HepG2 (cell line): ENCODE results near the gene STXBP4. TPM values are rescaled to one million over a fixed set of nuclear protein-coding genes. Genes with fewer than 3 reads are reported as not detected.

Experiments
- DNMT3B ChIP-seq: conservative IDR thresholded peaks from 2 replicates; pipeline ENCODE4 v1.6.1; 2016; ENCODE audit warnings: missing biosample characterization, control low read depth
- EZH2 ChIP-seq: conservative IDR thresholded peaks from 2 replicates; pipeline ENCODE4 v1.6.1; 2012; ENCODE audit warnings: mild to moderate bottlenecking, low read depth, low read length, moderate library complexity
- JDP2 ChIP-seq: sonication (generic); formaldehyde crosslinking; IDR thresholded peaks from 2 replicates; pipeline ENCODE4 v1.8.1; 2022; ENCODE audit warnings: missing genetic modification reagents, borderline replicate concordance
- MYC ChIP-seq: sonication (generic); formaldehyde crosslinking; IDR thresholded peaks from 2 replicates; pipeline ENCODE4 v1.9.0; 2021; ENCODE audit warnings: missing genetic modification reagents, borderline replicate concordance
- PCBP1 ChIP-seq: fragments of 200-400 bp; formaldehyde crosslinking; IDR thresholded peaks from 2 replicates; pipeline ENCODE4 v1.6.1; 2017; ENCODE audit warnings: mild to moderate bottlenecking, low read depth, low read length, borderline replicate concordance
- POLR2A ChIP-seq, 2 experiments: IDR thresholded peaks; 2 replicates each; pipeline ENCODE4 v1.6.1; 2011; ENCODE audit warnings: low read depth in 2 of 2, low read length in 2 of 2, mild to moderate bottlenecking in 1 of 2, moderate library complexity in 1 of 2; ENCODE audit not compliant: insufficient read depth in 1 of 2
- PRPF4 ChIP-seq: fragments of 200-400 bp; formaldehyde crosslinking; IDR thresholded peaks from 2 replicates; pipeline ENCODE4 v1.6.1; 2016; ENCODE audit warnings: low read length, low read depth; ENCODE audit not compliant: poor library complexity, severe bottlenecking
- RARG ChIP-seq: sonication (generic); formaldehyde crosslinking; IDR thresholded peaks from 2 replicates; pipeline ENCODE4 v1.4.0; 2020; ENCODE audit warnings: low read depth, mild to moderate bottlenecking, missing genetic modification reagents
- RFX3 ChIP-seq: IDR thresholded peaks from 2 replicates; pipeline ENCODE4 v1.6.1; 2016; ENCODE audit warnings: missing biosample characterization, missing genetic modification reagents
- SALL1 ChIP-seq: sonication (generic); formaldehyde crosslinking; IDR thresholded peaks from 2 replicates; pipeline ENCODE4 v1.8.0; 2022; ENCODE audit warnings: mild to moderate bottlenecking, missing genetic modification reagents
- STAG1 ChIP-seq: sonication (generic); formaldehyde crosslinking; IDR thresholded peaks from 2 replicates; pipeline ENCODE4 v1.4.0; 2020; ENCODE audit warnings: missing genetic modification reagents
- USF2 ChIP-seq, 2 experiments: sonication (generic) in 1 of 2; formaldehyde crosslinking in 1 of 2; IDR thresholded peaks; 2 replicates each; pipeline versions ENCODE4 v1.5.1 to v1.6.1; 2011 to 2020; ENCODE audit warnings: borderline replicate concordance in 1 of 2, low read depth in 1 of 2, low read length in 1 of 2, mild to moderate bottlenecking in 1 of 2, missing genetic modification reagents in 1 of 2, moderate library complexity in 1 of 2
- ZMAT5 ChIP-seq: sonication (generic); formaldehyde crosslinking; IDR thresholded peaks from 2 replicates; pipeline ENCODE4 v1.5.0; 2020; ENCODE audit warnings: mild to moderate bottlenecking, low read depth, missing genetic modification reagents, borderline replicate concordance
- ZNF44 ChIP-seq: sonication (generic); formaldehyde crosslinking; IDR thresholded peaks from 2 replicates; pipeline ENCODE4 v1.5.1; 2020; ENCODE audit warnings: mild to moderate bottlenecking, missing genetic modification reagents
- ZNF484 ChIP-seq: sonication (generic); formaldehyde crosslinking; IDR thresholded peaks from 2 replicates; pipeline ENCODE4 v1.5.1; 2020; ENCODE audit warnings: mild to moderate bottlenecking, low read depth, missing genetic modification reagents, borderline replicate concordance
- ZNF574 ChIP-seq: sonication (generic); formaldehyde crosslinking; IDR thresholded peaks from 2 replicates; pipeline ENCODE4 v1.4.0; 2020; ENCODE audit warnings: missing genetic modification reagents
- ZNF777 ChIP-seq: sonication (generic); formaldehyde crosslinking; IDR thresholded peaks from 2 replicates; pipeline ENCODE4 v1.4.0; 2020; ENCODE audit warnings: missing genetic modification reagents
- polyA plus RNA-seq, 8 experiments: library from polyadenylated mRNA; depleted of rRNA in 3 of 8; stranded (reverse) in 7 of 8; unstranded in 1 of 8; fragments of >200 nt; fragmentation: Illumina TruSeq in 4 of 8; extraction: Trizol in 4 of 8; gene quantifications; 2 replicates each; pipeline versions ENCODE4 v1.2.1 to v1.2.3, GENCODE V29; 2011 to 2016; ENCODE audit warnings: low read depth in 4 of 8, missing spikeins in 1 of 8, mixed read lengths in 1 of 8; ENCODE audit not compliant: insufficient read depth in 1 of 8
- total RNA-seq, 5 experiments: library from RNA; depleted of rRNA; stranded (reverse); fragments of >200 nt; fragmentation: Illumina TruSeq; extraction: Trizol; gene quantifications; 2 replicates each; pipeline ENCODE4 v1.2.3, GENCODE V29; 2016; ENCODE audit warnings: low read depth in 1 of 5
- TF ChIP-seq, protein P1 (sequence below): IDR thresholded peaks from 2 replicates; pipeline ENCODE4 v1.6.1; 2016
- TF ChIP-seq, protein P2 (sequence below): sonication (generic); formaldehyde crosslinking; conservative IDR thresholded peaks from 2 replicates; pipeline ENCODE4 v1.4.0; 2020; ENCODE audit warnings: mild to moderate bottlenecking, missing genetic modification reagents, moderate library complexity

The STXBP4 gene
- total and polyA plus RNA-seq, 2 of the 13 experiments (the other 11 are each of a cell fraction or from before 2014, with no cell fraction given), result 8.5 to 36.1 TPM

DNA sequence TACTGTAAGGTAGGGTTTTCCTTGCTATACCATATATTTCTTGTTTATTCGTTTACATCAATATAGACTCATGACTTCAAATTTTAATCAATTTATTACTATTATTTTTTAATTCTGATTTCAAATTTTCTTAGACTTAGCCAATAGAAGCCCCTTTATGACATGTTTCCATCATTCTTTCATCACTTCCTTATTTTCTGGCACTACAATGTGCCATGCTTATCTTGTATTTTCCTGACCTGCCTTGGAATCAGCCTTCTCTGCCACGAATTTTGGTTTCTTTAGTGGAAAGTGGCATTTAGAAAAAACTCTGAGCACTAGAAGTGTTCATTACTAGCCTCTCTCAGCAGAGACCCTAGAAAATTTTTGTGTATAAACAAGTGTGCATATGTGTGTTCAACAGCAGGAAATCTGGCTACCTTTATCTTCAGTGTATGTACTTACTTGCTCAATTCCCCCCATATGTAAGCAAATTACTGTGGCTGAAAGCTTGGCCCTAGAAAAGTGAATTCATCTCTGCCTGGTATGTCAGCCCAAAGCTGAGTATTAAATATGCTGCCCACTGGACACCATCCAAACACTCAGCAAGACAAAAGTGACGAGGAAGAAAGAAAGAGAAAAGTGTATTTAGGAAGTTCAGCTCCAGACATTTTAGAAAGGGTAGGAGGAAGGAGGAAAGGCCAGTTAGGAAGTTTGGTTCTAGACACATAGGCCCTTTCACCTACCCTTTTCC is 4.0 kb downstream of the STXBP4 start (continued):
- TF ChIP-seq DNMT3B (CRISPR knock-in tag), result no peak
- no peak for TF ChIP-seq POLR2A (IDR thresholded peaks at IDR 0.05; ENCODE audit: insufficient read depth in 1 of 2, low read depth in 2 of 2, low read length in 2 of 2)
- TF ChIP-seq USF2 (IDR thresholded peaks at IDR 0.05; ENCODE audit: low read depth, low read length), result no peak
- no peak for TF ChIP-seq USF2 (CRISPR knock-in tag; IDR thresholded peaks at IDR 0.05; ENCODE audit: borderline replicate concordance)
- TF ChIP-seq PRPF4, result no peak
- TF ChIP-seq, protein P1, sequence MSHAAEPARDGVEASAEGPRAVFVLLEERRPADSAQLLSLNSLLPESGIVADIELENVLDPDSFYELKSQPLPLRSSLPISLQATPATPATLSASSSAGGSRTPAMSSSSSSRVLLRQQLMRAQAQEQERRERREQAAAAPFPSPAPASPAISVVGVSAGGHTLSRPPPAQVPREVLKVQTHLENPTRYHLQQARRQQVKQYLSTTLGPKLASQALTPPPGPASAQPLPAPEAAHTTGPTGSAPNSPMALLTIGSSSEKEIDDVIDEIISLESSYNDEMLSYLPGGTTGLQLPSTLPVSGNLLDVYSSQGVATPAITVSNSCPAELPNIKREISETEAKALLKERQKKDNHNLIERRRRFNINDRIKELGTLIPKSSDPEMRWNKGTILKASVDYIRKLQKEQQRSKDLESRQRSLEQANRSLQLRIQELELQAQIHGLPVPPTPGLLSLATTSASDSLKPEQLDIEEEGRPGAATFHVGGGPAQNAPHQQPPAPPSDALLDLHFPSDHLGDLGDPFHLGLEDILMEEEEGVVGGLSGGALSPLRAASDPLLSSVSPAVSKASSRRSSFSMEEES, result no peak
- no peak for TF ChIP-seq ZMAT5 (CRISPR knock-in tag)
- TF ChIP-seq ZNF44, result no peak
- TF ChIP-seq RARG (CRISPR knock-in tag), result no peak
- TF ChIP-seq MYC (CRISPR knock-in tag), result no peak
- TF ChIP-seq SALL1 (CRISPR knock-in tag), result no peak; the same call in 1 of the 2 replicates
- no peak for TF ChIP-seq STAG1 (CRISPR knock-in tag)
- no peak for TF ChIP-seq JDP2 (CRISPR knock-in tag)
- no peak for TF ChIP-seq EZH2
- no peak for TF ChIP-seq ZNF574
- TF ChIP-seq, protein P2, sequence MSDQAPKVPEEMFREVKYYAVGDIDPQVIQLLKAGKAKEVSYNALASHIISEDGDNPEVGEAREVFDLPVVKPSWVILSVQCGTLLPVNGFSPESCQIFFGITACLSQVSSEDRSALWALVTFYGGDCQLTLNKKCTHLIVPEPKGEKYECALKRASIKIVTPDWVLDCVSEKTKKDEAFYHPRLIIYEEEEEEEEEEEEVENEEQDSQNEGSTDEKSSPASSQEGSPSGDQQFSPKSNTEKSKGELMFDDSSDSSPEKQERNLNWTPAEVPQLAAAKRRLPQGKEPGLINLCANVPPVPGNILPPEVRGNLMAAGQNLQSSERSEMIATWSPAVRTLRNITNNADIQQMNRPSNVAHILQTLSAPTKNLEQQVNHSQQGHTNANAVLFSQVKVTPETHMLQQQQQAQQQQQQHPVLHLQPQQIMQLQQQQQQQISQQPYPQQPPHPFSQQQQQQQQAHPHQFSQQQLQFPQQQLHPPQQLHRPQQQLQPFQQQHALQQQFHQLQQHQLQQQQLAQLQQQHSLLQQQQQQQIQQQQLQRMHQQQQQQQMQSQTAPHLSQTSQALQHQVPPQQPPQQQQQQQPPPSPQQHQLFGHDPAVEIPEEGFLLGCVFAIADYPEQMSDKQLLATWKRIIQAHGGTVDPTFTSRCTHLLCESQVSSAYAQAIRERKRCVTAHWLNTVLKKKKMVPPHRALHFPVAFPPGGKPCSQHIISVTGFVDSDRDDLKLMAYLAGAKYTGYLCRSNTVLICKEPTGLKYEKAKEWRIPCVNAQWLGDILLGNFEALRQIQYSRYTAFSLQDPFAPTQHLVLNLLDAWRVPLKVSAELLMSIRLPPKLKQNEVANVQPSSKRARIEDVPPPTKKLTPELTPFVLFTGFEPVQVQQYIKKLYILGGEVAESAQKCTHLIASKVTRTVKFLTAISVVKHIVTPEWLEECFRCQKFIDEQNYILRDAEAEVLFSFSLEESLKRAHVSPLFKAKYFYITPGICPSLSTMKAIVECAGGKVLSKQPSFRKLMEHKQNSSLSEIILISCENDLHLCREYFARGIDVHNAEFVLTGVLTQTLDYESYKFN (CRISPR knock-in tag), result peak; percentile 57; the same call in 1 of the 2 replicates
- TF ChIP-seq PCBP1, result no peak
- no peak for TF ChIP-seq ZNF484 (CRISPR knock-in tag)
- TF ChIP-seq RFX3 (CRISPR knock-in tag), result no peak
- TF ChIP-seq ZNF777, result no peak
